ENCODE data around the gene NECAB2.

GRCh38 chr16:83935858-83936255 lies 32.2 kb upstream of the NECAB2 start:
- TF ChIP-seq CTCF (IDR thresholded peaks at IDR 0.05), result no peak
- no peak for TF ChIP-seq POLR2A (IDR thresholded peaks at IDR 0.05)
- TF ChIP-seq EP300 (IDR thresholded peaks at IDR 0.05), result no peak
